WTC11 (cell line): ENCODE data around the gene ZNF609. TPM values are rescaled to one million over a fixed set of nuclear protein-coding genes. Genes with fewer than 3 reads are reported as not detected.

Experiments
- ATAC-seq: fragments of 200-7000 bp; cut with Tn5 transposase; 2 replicates; pipeline ENCODE4 v1.10.0; 2021; ENCODE audit warnings: mild to moderate bottlenecking, moderate library complexity
- CTCF ChIA-PET: fragments of 300-600 bp; sonication (Branson Sonifier 250); formaldehyde crosslinking; loops from one replicate; lab custom pipeline; 2021; ENCODE audit warnings: antibody characterized with exemption; lab: Charles Lee
- POLR2A ChIA-PET: fragments of 350-600 bp; sonication (Branson Sonifier 250); formaldehyde crosslinking; loops from one replicate; lab custom pipeline; 2021; ENCODE audit warnings: antibody characterized with exemption; lab: Charles Lee
- DNase-seq: peaks from one replicate; pipeline ENCODE4 v3.0.0; 2021; ENCODE audit warnings: low spot score
- H3K27ac Mint-ChIP-seq: 2 replicates; pipeline ENCODE4 v1.8.0; 2021; ENCODE audit warnings: mixed read lengths
- H3K27me3 Mint-ChIP-seq: 2 replicates; pipeline ENCODE4 v1.8.0; 2021; ENCODE audit warnings: low read depth, mild to moderate bottlenecking, moderate library complexity, mixed read lengths
- H3K36me3 Mint-ChIP-seq: 2 replicates; pipeline ENCODE4 v1.8.0; 2021; ENCODE audit warnings: mixed read lengths
- H3K4me1 Mint-ChIP-seq: 2 replicates; pipeline ENCODE4 v1.8.0; 2022; ENCODE audit warnings: mixed read lengths
- H3K4me3 Mint-ChIP-seq: 2 replicates; pipeline ENCODE4 v1.8.0; 2021; ENCODE audit warnings: mild to moderate bottlenecking, moderate library complexity, mixed read lengths
- H3K9me3 Mint-ChIP-seq: 2 replicates; pipeline ENCODE4 v1.8.0; 2021; ENCODE audit warnings: mixed read lengths
- CBFB ChIP-seq: sonication (generic); formaldehyde crosslinking; IDR thresholded peaks from 2 replicates; pipeline ENCODE4 v1.8.1; 2022; ENCODE audit warnings: mild to moderate bottlenecking, low read depth, missing genetic modification reagents
- ESRRA ChIP-seq: sonication (generic); formaldehyde crosslinking; IDR thresholded peaks from 2 replicates; pipeline ENCODE4 v1.8.1; 2022; ENCODE audit warnings: mild to moderate bottlenecking, missing genetic modification reagents, borderline replicate concordance
- FOXK1 ChIP-seq: sonication (generic); formaldehyde crosslinking; IDR thresholded peaks from 2 replicates; pipeline ENCODE4 v1.8.0; 2022; ENCODE audit warnings: mild to moderate bottlenecking, moderate library complexity, missing genetic modification reagents
- GABPB1 ChIP-seq: sonication (generic); formaldehyde crosslinking; IDR thresholded peaks from 2 replicates; pipeline ENCODE4 v1.8.1; 2023; ENCODE audit warnings: mild to moderate bottlenecking, missing genetic modification reagents
- JUN ChIP-seq: sonication (generic); formaldehyde crosslinking; IDR thresholded peaks from 2 replicates; pipeline ENCODE4 v1.8.0; 2023; ENCODE audit warnings: mild to moderate bottlenecking, missing genetic modification reagents
- MXD4 ChIP-seq: fragments of 250-450 bp; sonication (Bioruptor Pico); IDR thresholded peaks from 2 replicates; pipeline ENCODE4 v1.8.0; 2021; ENCODE audit warnings: mild to moderate bottlenecking, moderate library complexity, borderline replicate concordance
- NFE2L1 ChIP-seq: sonication (generic); formaldehyde crosslinking; IDR thresholded peaks from 2 replicates; pipeline ENCODE4 v1.8.1; 2023; ENCODE audit warnings: missing genetic modification reagents
- NR1H2 ChIP-seq: sonication (generic); formaldehyde crosslinking; IDR thresholded peaks from 2 replicates; pipeline ENCODE4 v1.9.0; 2021; ENCODE audit warnings: mild to moderate bottlenecking, moderate library complexity, missing genetic modification reagents
- RELA ChIP-seq: sonication (generic); formaldehyde crosslinking; IDR thresholded peaks from 2 replicates; pipeline ENCODE4 v1.8.1; 2022; ENCODE audit warnings: missing genetic modification reagents, mild to moderate bottlenecking, borderline replicate concordance
- SOX15 ChIP-seq: fragments of 250-450 bp; sonication (Bioruptor Pico); IDR thresholded peaks from 2 replicates; pipeline ENCODE4 v1.9.0; 2021; ENCODE audit warnings: mild to moderate bottlenecking
- SP1 ChIP-seq: sonication (generic); formaldehyde crosslinking; conservative IDR thresholded peaks from 2 replicates; pipeline ENCODE4 v1.8.1; 2022; ENCODE audit warnings: missing genetic modification reagents
- TCF7 ChIP-seq: sonication (generic); formaldehyde crosslinking; IDR thresholded peaks from 2 replicates; pipeline ENCODE4 v1.8.0; 2022; ENCODE audit warnings: mild to moderate bottlenecking, low read depth, missing genetic modification reagents, moderate library complexity
- TP53 ChIP-seq: sonication (generic); formaldehyde crosslinking; IDR thresholded peaks from 2 replicates; pipeline ENCODE4 v1.8.1; 2023; ENCODE audit warnings: mild to moderate bottlenecking, missing genetic modification reagents
- ZNF317 ChIP-seq: sonication (generic); formaldehyde crosslinking; IDR thresholded peaks from 2 replicates; pipeline ENCODE4 v1.8.1; 2023; ENCODE audit warnings: low read depth, mild to moderate bottlenecking, moderate library complexity, missing genetic modification reagents, borderline replicate concordance
- total RNA-seq: library from RNA; stranded (reverse); gene quantifications from 3 replicates; pipeline ENCODE4 v1.2.3, GENCODE V29; 2021
- TF ChIP-seq, protein P1 (sequence below): sonication (generic); formaldehyde crosslinking; IDR thresholded peaks from 2 replicates; pipeline ENCODE4 v1.8.0; 2023; ENCODE audit warnings: missing genetic modification reagents, mild to moderate bottlenecking, borderline replicate concordance
- TF ChIP-seq, protein P2 (sequence below): sonication (generic); formaldehyde crosslinking; conservative IDR thresholded peaks from 2 replicates; pipeline ENCODE4 v1.8.1; 2023; ENCODE audit warnings: mild to moderate bottlenecking, low read depth, missing genetic modification reagents, moderate library complexity
- TF ChIP-seq, protein P3 (sequence below): sonication (generic); formaldehyde crosslinking; IDR thresholded peaks from 2 replicates; pipeline ENCODE4 v1.8.1; 2023; ENCODE audit warnings: mild to moderate bottlenecking, missing genetic modification reagents
- TF ChIP-seq, protein P4 (sequence below): fragments of 250-450 bp; sonication (Bioruptor Pico); IDR thresholded peaks from 2 replicates; pipeline ENCODE4 v1.9.0; 2021; ENCODE audit warnings: mild to moderate bottlenecking, borderline replicate concordance
- TF ChIP-seq, protein P5 (sequence below): sonication (generic); formaldehyde crosslinking; IDR thresholded peaks from 2 replicates; pipeline ENCODE4 v1.8.0; 2023; ENCODE audit warnings: missing genetic modification reagents
- TF ChIP-seq, protein P6 (sequence below): sonication (generic); formaldehyde crosslinking; IDR thresholded peaks from 2 replicates; pipeline ENCODE4 v1.8.0; 2022; ENCODE audit warnings: mild to moderate bottlenecking, missing genetic modification reagents

Gene ZNF609
- total RNA-seq, 1 experiment from 2014 or later = 47.4 TPM

DNA sequence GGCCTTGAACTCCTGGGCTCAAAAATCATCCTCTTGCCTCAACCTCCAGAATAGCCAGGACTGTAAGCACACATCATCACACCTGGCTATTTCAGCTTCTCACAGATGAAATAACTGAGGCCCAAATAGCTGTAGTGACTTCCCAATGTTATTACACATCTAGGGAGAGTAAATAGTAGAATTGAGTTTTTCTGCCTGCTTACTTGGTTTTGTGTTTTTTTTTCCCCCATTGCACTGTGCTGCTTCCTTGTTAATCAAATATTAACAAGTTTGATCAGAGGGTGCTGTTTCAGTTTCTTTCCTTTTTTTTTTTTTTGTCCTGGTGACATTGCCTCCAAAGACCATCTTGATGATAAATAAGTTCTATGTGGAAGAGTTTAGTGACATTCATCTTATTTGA is 23.4 kb downstream of the ZNF609 start (continued):
- TF ChIP-seq, protein P1, sequence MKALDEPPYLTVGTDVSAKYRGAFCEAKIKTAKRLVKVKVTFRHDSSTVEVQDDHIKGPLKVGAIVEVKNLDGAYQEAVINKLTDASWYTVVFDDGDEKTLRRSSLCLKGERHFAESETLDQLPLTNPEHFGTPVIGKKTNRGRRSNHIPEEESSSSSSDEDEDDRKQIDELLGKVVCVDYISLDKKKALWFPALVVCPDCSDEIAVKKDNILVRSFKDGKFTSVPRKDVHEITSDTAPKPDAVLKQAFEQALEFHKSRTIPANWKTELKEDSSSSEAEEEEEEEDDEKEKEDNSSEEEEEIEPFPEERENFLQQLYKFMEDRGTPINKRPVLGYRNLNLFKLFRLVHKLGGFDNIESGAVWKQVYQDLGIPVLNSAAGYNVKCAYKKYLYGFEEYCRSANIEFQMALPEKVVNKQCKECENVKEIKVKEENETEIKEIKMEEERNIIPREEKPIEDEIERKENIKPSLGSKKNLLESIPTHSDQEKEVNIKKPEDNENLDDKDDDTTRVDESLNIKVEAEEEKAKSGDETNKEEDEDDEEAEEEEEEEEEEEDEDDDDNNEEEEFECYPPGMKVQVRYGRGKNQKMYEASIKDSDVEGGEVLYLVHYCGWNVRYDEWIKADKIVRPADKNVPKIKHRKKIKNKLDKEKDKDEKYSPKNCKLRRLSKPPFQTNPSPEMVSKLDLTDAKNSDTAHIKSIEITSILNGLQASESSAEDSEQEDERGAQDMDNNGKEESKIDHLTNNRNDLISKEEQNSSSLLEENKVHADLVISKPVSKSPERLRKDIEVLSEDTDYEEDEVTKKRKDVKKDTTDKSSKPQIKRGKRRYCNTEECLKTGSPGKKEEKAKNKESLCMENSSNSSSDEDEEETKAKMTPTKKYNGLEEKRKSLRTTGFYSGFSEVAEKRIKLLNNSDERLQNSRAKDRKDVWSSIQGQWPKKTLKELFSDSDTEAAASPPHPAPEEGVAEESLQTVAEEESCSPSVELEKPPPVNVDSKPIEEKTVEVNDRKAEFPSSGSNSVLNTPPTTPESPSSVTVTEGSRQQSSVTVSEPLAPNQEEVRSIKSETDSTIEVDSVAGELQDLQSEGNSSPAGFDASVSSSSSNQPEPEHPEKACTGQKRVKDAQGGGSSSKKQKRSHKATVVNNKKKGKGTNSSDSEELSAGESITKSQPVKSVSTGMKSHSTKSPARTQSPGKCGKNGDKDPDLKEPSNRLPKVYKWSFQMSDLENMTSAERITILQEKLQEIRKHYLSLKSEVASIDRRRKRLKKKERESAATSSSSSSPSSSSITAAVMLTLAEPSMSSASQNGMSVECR (CRISPR knock-in tag) = no peak
- TF ChIP-seq, protein P2, sequence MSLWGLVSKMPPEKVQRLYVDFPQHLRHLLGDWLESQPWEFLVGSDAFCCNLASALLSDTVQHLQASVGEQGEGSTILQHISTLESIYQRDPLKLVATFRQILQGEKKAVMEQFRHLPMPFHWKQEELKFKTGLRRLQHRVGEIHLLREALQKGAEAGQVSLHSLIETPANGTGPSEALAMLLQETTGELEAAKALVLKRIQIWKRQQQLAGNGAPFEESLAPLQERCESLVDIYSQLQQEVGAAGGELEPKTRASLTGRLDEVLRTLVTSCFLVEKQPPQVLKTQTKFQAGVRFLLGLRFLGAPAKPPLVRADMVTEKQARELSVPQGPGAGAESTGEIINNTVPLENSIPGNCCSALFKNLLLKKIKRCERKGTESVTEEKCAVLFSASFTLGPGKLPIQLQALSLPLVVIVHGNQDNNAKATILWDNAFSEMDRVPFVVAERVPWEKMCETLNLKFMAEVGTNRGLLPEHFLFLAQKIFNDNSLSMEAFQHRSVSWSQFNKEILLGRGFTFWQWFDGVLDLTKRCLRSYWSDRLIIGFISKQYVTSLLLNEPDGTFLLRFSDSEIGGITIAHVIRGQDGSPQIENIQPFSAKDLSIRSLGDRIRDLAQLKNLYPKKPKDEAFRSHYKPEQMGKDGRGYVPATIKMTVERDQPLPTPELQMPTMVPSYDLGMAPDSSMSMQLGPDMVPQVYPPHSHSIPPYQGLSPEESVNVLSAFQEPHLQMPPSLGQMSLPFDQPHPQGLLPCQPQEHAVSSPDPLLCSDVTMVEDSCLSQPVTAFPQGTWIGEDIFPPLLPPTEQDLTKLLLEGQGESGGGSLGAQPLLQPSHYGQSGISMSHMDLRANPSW (CRISPR knock-in tag) = no peak
- no peak for TF ChIP-seq TCF7 (CRISPR knock-in tag)
- TF ChIP-seq, protein P3, sequence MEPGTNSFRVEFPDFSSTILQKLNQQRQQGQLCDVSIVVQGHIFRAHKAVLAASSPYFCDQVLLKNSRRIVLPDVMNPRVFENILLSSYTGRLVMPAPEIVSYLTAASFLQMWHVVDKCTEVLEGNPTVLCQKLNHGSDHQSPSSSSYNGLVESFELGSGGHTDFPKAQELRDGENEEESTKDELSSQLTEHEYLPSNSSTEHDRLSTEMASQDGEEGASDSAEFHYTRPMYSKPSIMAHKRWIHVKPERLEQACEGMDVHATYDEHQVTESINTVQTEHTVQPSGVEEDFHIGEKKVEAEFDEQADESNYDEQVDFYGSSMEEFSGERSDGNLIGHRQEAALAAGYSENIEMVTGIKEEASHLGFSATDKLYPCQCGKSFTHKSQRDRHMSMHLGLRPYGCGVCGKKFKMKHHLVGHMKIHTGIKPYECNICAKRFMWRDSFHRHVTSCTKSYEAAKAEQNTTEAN = no peak

DNA sequence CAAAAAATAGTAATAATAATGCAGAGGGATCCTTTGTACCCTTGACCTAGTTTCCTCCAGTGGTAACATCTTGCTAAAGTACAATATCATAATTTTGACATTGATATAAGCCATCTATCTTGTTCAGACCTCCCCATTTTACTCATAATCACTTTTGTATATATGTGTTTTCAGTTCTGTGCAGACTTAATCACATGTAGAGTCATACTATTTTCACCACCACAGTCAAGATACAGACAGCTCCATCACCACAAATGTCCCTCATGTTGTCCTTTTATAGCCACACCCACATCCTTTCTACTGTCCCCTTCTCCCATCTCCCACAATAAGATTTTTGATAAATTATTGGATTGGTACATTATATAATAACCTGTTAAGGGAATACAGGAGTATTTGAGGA is 25.4 kb downstream of the ZNF609 start:
- Mint-ChIP-seq H3K4me3 (no peak overlapping the region), H3K9me3 (no peaks in the 10 kb centered on the region), H3K27me3 (no peaks in the 10 kb centered on the region), H3K4me1 (peaks cover 5% of the 10 kb centered on the region), H3K27ac (no peak overlapping the region), H3K36me3 (peaks cover 3% of the 10 kb centered on the region)
- ChIA-PET CTCF (no interaction called here), POLR2A (no interaction called here)
- no peak for ATAC-seq
- no peak for DNase-seq
- TF ChIP-seq ZNF317 (CRISPR knock-in tag) (no peak), TP53 (CRISPR knock-in tag) (no peak), MXD4 (CRISPR knock-in tag) (no peak), SOX15 (CRISPR knock-in tag) (no peak), FOXK1 (CRISPR knock-in tag) (no peak), JUN (CRISPR knock-in tag) (no peak), NFE2L1 (CRISPR knock-in tag) (no peak), ESRRA (CRISPR knock-in tag) (no peak), GABPB1 (CRISPR knock-in tag) (no peak), RELA (CRISPR knock-in tag) (no peak), SP1 (CRISPR knock-in tag) (no peak), CBFB (no peak), NR1H2 (CRISPR knock-in tag) (no peak)
- TF ChIP-seq, protein P3 = no peak
- TF ChIP-seq, protein P4, sequence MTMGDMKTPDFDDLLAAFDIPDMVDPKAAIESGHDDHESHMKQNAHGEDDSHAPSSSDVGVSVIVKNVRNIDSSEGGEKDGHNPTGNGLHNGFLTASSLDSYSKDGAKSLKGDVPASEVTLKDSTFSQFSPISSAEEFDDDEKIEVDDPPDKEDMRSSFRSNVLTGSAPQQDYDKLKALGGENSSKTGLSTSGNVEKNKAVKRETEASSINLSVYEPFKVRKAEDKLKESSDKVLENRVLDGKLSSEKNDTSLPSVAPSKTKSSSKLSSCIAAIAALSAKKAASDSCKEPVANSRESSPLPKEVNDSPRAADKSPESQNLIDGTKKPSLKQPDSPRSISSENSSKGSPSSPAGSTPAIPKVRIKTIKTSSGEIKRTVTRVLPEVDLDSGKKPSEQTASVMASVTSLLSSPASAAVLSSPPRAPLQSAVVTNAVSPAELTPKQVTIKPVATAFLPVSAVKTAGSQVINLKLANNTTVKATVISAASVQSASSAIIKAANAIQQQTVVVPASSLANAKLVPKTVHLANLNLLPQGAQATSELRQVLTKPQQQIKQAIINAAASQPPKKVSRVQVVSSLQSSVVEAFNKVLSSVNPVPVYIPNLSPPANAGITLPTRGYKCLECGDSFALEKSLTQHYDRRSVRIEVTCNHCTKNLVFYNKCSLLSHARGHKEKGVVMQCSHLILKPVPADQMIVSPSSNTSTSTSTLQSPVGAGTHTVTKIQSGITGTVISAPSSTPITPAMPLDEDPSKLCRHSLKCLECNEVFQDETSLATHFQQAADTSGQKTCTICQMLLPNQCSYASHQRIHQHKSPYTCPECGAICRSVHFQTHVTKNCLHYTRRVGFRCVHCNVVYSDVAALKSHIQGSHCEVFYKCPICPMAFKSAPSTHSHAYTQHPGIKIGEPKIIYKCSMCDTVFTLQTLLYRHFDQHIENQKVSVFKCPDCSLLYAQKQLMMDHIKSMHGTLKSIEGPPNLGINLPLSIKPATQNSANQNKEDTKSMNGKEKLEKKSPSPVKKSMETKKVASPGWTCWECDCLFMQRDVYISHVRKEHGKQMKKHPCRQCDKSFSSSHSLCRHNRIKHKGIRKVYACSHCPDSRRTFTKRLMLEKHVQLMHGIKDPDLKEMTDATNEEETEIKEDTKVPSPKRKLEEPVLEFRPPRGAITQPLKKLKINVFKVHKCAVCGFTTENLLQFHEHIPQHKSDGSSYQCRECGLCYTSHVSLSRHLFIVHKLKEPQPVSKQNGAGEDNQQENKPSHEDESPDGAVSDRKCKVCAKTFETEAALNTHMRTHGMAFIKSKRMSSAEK (CRISPR knock-in tag) = no peak
- TF ChIP-seq, protein P5, sequence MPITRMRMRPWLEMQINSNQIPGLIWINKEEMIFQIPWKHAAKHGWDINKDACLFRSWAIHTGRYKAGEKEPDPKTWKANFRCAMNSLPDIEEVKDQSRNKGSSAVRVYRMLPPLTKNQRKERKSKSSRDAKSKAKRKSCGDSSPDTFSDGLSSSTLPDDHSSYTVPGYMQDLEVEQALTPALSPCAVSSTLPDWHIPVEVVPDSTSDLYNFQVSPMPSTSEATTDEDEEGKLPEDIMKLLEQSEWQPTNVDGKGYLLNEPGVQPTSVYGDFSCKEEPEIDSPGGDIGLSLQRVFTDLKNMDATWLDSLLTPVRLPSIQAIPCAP (CRISPR knock-in tag) = no peak
- TF ChIP-seq, protein P6, sequence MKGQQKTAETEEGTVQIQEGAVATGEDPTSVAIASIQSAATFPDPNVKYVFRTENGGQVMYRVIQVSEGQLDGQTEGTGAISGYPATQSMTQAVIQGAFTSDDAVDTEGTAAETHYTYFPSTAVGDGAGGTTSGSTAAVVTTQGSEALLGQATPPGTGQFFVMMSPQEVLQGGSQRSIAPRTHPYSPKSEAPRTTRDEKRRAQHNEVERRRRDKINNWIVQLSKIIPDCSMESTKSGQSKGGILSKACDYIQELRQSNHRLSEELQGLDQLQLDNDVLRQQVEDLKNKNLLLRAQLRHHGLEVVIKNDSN (CRISPR knock-in tag) = no peak
- TF ChIP-seq, all 79 proteins: peak for 0
